Measurements from ENCODE around the gene ZNF787. TPM values are rescaled to one million over a fixed set of nuclear protein-coding genes. Genes with fewer than 3 reads are reported as not detected.
A peak's percentile ranks its signal among the peaks of the same experiment; 100 is the strongest.

Gene ZNF787
- total and polyA plus RNA-seq, 4 experiments from 2014 or later, result 0.67 to 34.1 (median 16.3) TPM

- intact Hi-C loops (cut with micrococcal nuclease), result no loop called here
- Histone ChIP-seq H3K27me3 (ENCODE audit: insufficient read depth, low read length) (no peaks in the 10 kb centered on the region), H3K4me3 (ENCODE audit: low read length in 2 of 2) (no peak overlapping the region), H3K27ac (ENCODE audit: low read depth, low read length) (no peak overlapping the region), H3K9me3 (ENCODE audit: control insufficient read depth in 1 of 2, low read length in 2 of 2) (no peaks in the 10 kb centered on the region), H3K36me3 (ENCODE audit: insufficient read depth, low read length) (no peaks in the 10 kb centered on the region), H3K4me1 (ENCODE audit: insufficient read depth, low read length) (peaks cover 23% of the 10 kb centered on the region)
- peaks cover 0 to 9% of the 10 kb centered on the region in 2 donors for H3K36me3 Mint-ChIP-seq
- no peak for DNase-seq
- H3K4me1 Mint-ChIP-seq, result peaks cover 33 to 69% (median 54%) of the 10 kb centered on the region in 4 donors
- H3K9me3 Mint-ChIP-seq, result peaks cover 0 to 2% (median 0%) of the 10 kb centered on the region in 8 donors
- ChIA-PET CTCF (ENCODE audit: partially characterized antibody) (no interaction called here), POLR2A (ENCODE audit: partially characterized antibody) (no interaction called here)
- H3K27ac Mint-ChIP-seq, result peak overlapping the region in 3 of 7 donors; percentile 13 to 80 (median 53)
- H3K4me3 Mint-ChIP-seq, result no peak overlapping the region
- H3K27me3 Mint-ChIP-seq, result no peaks in the 10 kb centered on the region
Observed at GRCh38 chr19:56116606-56117005, 4.5 kb downstream of the ZNF787 start.

GRCh38 chr19:56115490-56115889 is 5.6 kb downstream of the ZNF787 start:
- DNase-seq, result no peak
- H3K27ac ChIP-seq (ENCODE audit: low read depth, low read length), result no peak overlapping the region
- Mint-ChIP-seq H3K27me3 (no peaks in the 10 kb centered on the region), H3K4me3 (no peak overlapping the region), H3K9me3 (peaks cover 0 to 2% (median 0%) of the 10 kb centered on the region in 8 donors), H3K4me1 (peaks cover 33 to 70% (median 50%) of the 10 kb centered on the region in 4 donors), H3K36me3 (peaks cover 0 to 7% of the 10 kb centered on the region in 2 donors), H3K27ac (no peak overlapping the region)
- no peak overlapping the region for H3K4me3 ChIP-seq (ENCODE audit: low read length in 2 of 2)
- H3K36me3 ChIP-seq (ENCODE audit: insufficient read depth, low read length), result no peaks in the 10 kb centered on the region
- ChIA-PET CTCF (ENCODE audit: partially characterized antibody) (no interaction called here), POLR2A (ENCODE audit: partially characterized antibody) (no interaction called here)
- peaks cover 23% of the 10 kb centered on the region for H3K4me1 ChIP-seq (ENCODE audit: insufficient read depth, low read length)
- H3K27me3 ChIP-seq (ENCODE audit: insufficient read depth, low read length), result no peaks in the 10 kb centered on the region
- no peaks in the 10 kb centered on the region for H3K9me3 ChIP-seq (ENCODE audit: control insufficient read depth in 1 of 2, low read length in 2 of 2)
- intact Hi-C loops (cut with micrococcal nuclease), result no loop called here

- peaks cover 17% of the 10 kb centered on the region for H3K4me1 ChIP-seq (ENCODE audit: insufficient read depth, low read length)
- intact Hi-C loops (cut with micrococcal nuclease), result no loop called here
- POLR2A ChIA-PET (ENCODE audit: partially characterized antibody), result no interaction called here
Observed at GRCh38 chr19:56114778-56115110, 6.4 kb downstream of the ZNF787 start.

DNA sequence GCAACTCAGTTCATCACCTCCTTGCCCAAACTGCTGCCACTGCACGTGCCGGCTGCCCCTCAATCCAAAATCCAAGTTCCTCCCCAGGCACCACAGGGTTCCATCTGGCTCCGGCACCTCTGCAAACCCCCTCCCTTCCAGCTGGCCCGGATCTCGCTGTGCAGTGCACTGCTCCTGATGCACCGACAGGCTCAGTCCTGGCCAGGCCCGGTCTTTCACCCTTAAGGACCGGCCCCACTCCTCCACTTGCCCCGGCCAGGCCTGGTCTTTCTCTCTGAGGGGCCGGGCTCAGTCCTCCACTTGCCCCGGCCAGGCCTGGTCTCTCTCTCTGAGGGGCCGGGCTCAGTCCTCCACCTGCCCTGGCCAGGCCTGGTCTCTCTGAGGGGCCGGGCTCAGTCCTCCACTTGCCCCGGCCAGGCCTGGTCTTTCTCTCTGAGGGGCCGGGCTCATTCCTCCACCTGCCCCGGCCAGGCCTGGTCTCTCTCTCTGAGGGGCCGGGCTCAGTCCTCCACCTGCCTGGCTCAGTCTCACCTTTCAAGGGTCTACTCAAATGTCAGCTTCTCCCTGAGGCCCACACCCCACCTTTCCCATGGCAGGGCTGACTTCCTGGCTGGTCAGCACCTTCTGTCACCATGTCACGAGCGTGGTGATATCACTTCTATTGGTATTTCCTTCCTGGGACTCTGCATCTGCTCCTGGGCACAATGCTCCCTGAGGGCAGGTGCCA is 6.9 kb downstream of the ZNF787 start:
- ChIA-PET CTCF (ENCODE audit: partially characterized antibody) (no interaction called here), POLR2A (ENCODE audit: partially characterized antibody) (no interaction called here)
- H3K4me3 Mint-ChIP-seq, result no peak overlapping the region
- Histone ChIP-seq H3K4me1 (ENCODE audit: insufficient read depth, low read length) (peaks cover 12% of the 10 kb centered on the region), H3K27ac (ENCODE audit: low read depth, low read length) (no peak overlapping the region), H3K36me3 (ENCODE audit: insufficient read depth, low read length) (no peaks in the 10 kb centered on the region), H3K9me3 (ENCODE audit: control insufficient read depth in 1 of 2, low read length in 2 of 2) (no peaks in the 10 kb centered on the region), H3K27me3 (ENCODE audit: insufficient read depth, low read length) (no peaks in the 10 kb centered on the region), H3K4me3 (ENCODE audit: low read length in 2 of 2) (no peak overlapping the region)
- no peaks in the 10 kb centered on the region for H3K9me3 Mint-ChIP-seq
- H3K27me3 Mint-ChIP-seq, result no peaks in the 10 kb centered on the region
- H3K27ac Mint-ChIP-seq, result peak overlapping the region in 4 of 7 donors; percentile 51 to 68 (median 66)
- H3K4me1 Mint-ChIP-seq, result peaks cover 31 to 60% (median 40%) of the 10 kb centered on the region in 4 donors
- intact Hi-C loops (cut with micrococcal nuclease), result no loop called here
- DNase-seq, result no peak
- H3K36me3 Mint-ChIP-seq, result peaks cover 0 to 5% of the 10 kb centered on the region in 2 donors

More at GRCh38 chr19:56114778-56115110, 6.4 kb downstream of the ZNF787 start:
- H3K27ac ChIP-seq (ENCODE audit: low read depth, low read length), result no peak overlapping the region
- peaks cover 0 to 6% of the 10 kb centered on the region in 2 donors for H3K36me3 Mint-ChIP-seq
- peak overlapping the region in 1 of 8 donors; percentile 43 for H3K4me3 Mint-ChIP-seq
- peaks cover 0 to 2% (median 0%) of the 10 kb centered on the region in 8 donors for H3K9me3 Mint-ChIP-seq
- CTCF ChIA-PET (ENCODE audit: partially characterized antibody), result no interaction called here
- H3K4me1 Mint-ChIP-seq, result peaks cover 33 to 63% (median 44%) of the 10 kb centered on the region in 4 donors
- peak overlapping the region in 5 of 7 donors; percentile 42 to 86 (median 65) for H3K27ac Mint-ChIP-seq
- no peaks in the 10 kb centered on the region for H3K9me3 ChIP-seq (ENCODE audit: control insufficient read depth in 1 of 2, low read length in 2 of 2)
- no peaks in the 10 kb centered on the region for H3K27me3 ChIP-seq (ENCODE audit: insufficient read depth, low read length)
- no peak overlapping the region for H3K4me3 ChIP-seq (ENCODE audit: low read length in 2 of 2)
- no peaks in the 10 kb centered on the region for H3K36me3 ChIP-seq (ENCODE audit: insufficient read depth, low read length)
- DNase-seq, result no peak
- no peaks in the 10 kb centered on the region for H3K27me3 Mint-ChIP-seq

- POLR2A ChIA-PET (ENCODE audit: partially characterized antibody), result no interaction called here
- Histone ChIP-seq H3K9me3 (ENCODE audit: control insufficient read depth in 1 of 2, low read length in 2 of 2) (no peaks in the 10 kb centered on the region), H3K27me3 (ENCODE audit: insufficient read depth, low read length) (no peaks in the 10 kb centered on the region), H3K36me3 (ENCODE audit: insufficient read depth, low read length) (no peaks in the 10 kb centered on the region), H3K4me1 (ENCODE audit: insufficient read depth, low read length) (peaks cover 12% of the 10 kb centered on the region), H3K4me3 (ENCODE audit: low read length in 2 of 2) (no peak overlapping the region), H3K27ac (ENCODE audit: low read depth, low read length) (no peak overlapping the region)
- Mint-ChIP-seq H3K4me3 (no peak overlapping the region), H3K4me1 (peaks cover 25 to 63% (median 36%) of the 10 kb centered on the region in 4 donors), H3K9me3 (no peaks in the 10 kb centered on the region), H3K36me3 (no peaks in the 10 kb centered on the region), H3K27me3 (no peaks in the 10 kb centered on the region), H3K27ac (peak overlapping the region; percentile 5 to 72 (median 53))
- DNase-seq, result no peak
- CTCF ChIA-PET (ENCODE audit: partially characterized antibody), result no interaction called here
- intact Hi-C loops (cut with micrococcal nuclease), result no loop called here
Observed at GRCh38 chr19:56113074-56113632, 7.9 kb downstream of the ZNF787 start.

DNA sequence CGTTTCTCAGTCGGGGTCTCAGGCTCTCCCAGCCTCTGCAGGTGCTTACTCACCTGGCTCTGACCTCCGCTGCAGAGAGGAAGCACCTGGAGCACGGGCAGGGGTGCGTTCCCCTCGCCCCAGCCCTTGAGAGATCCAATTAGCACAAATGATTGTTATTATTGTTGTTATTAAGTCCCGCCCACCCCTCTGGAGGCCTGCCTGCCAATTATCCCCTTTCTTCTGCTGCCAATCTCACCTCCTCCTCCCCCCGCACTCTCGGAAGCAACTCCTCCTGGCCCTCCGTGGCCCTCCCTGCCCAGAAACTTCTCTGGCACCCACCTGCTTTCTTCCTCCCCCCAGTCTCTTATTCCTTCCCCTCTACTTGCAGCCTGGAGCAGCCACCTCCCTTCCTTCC is 8.8 kb downstream of the ZNF787 start:
- POLR2A ChIA-PET (ENCODE audit: partially characterized antibody), result interaction anchor here (0.9 kb wide), 1 partner anchor 9 kb away, joined by 4 read pairs; the partner anchor contains the start of gene ZNF787
- H3K9me3 ChIP-seq (ENCODE audit: control insufficient read depth in 1 of 2, low read length in 2 of 2), result no peaks in the 10 kb centered on the region
- intact Hi-C loops (cut with micrococcal nuclease), result no loop called here
- CTCF ChIA-PET (ENCODE audit: partially characterized antibody), result no interaction called here
- Mint-ChIP-seq H3K4me3 (peak overlapping the region in 1 of 8 donors; percentile 52), H3K27me3 (no peaks in the 10 kb centered on the region), H3K27ac (peak overlapping the region; percentile 22 to 76 (median 57)), H3K36me3 (no peaks in the 10 kb centered on the region), H3K4me1 (peaks cover 23 to 63% (median 33%) of the 10 kb centered on the region in 4 donors), H3K9me3 (no peaks in the 10 kb centered on the region)
- no peaks in the 10 kb centered on the region for H3K27me3 ChIP-seq (ENCODE audit: insufficient read depth, low read length)
- H3K27ac ChIP-seq (ENCODE audit: low read depth, low read length), result no peak overlapping the region
- H3K4me1 ChIP-seq (ENCODE audit: insufficient read depth, low read length), result peaks cover 12% of the 10 kb centered on the region
- DNase-seq, result no peak
- H3K36me3 ChIP-seq (ENCODE audit: insufficient read depth, low read length), result no peaks in the 10 kb centered on the region
- no peak overlapping the region for H3K4me3 ChIP-seq (ENCODE audit: low read length in 2 of 2)

GRCh38 chr19:56111601-56112312 is 9.3 kb downstream of the ZNF787 start:
- Mint-ChIP-seq H3K4me3 (no peak overlapping the region), H3K4me1 (peaks cover 25 to 66% (median 36%) of the 10 kb centered on the region in 4 donors), H3K27me3 (no peaks in the 10 kb centered on the region), H3K27ac (peak overlapping the region in 4 of 7 donors; percentile 29 to 76 (median 44)), H3K9me3 (no peaks in the 10 kb centered on the region), H3K36me3 (peaks cover 0 to 2% of the 10 kb centered on the region in 2 donors)
- intact Hi-C loops (cut with micrococcal nuclease), result no loop called here
- POLR2A ChIA-PET (ENCODE audit: partially characterized antibody), result interaction anchor here (0.9 kb wide), 1 partner anchor 9 kb away, joined by 4 read pairs; the partner anchor contains the start of gene ZNF787
- no peak overlapping the region for H3K27ac ChIP-seq (ENCODE audit: low read depth, low read length)
- peaks cover 12% of the 10 kb centered on the region for H3K4me1 ChIP-seq (ENCODE audit: insufficient read depth, low read length)
- CTCF ChIA-PET (ENCODE audit: partially characterized antibody), result no interaction called here
- H3K9me3 ChIP-seq (ENCODE audit: control insufficient read depth in 1 of 2, low read length in 2 of 2), result no peaks in the 10 kb centered on the region
- no peak for DNase-seq
- no peaks in the 10 kb centered on the region for H3K27me3 ChIP-seq (ENCODE audit: insufficient read depth, low read length)
- H3K36me3 ChIP-seq (ENCODE audit: insufficient read depth, low read length), result no peaks in the 10 kb centered on the region
- no peak overlapping the region for H3K4me3 ChIP-seq (ENCODE audit: low read length in 2 of 2)
